H1 (cell line): Measurements from ENCODE around the gene OIP5. TPM values are rescaled to one million over a fixed set of nuclear protein-coding genes. Genes with fewer than 3 reads are reported as not detected.

Source experiments
- BCL11A ChIP-seq, 2 experiments: IDR thresholded peaks; one replicate each; pipeline ENCODE4 v1.6.1; 2011; ENCODE audit warnings: low read depth in 2 of 2, low read length in 2 of 2, mild to moderate bottlenecking in 2 of 2
- CBX8 ChIP-seq: fragments of 300-800, 300-1000 bp; sonication (generic); IDR thresholded peaks from 2 replicates; pipeline ENCODE4 v1.7.1; 2016; ENCODE audit warnings: low read depth, low read length, borderline replicate concordance
- GABPA ChIP-seq: IDR thresholded peaks from 2 replicates; pipeline ENCODE4 v1.6.1; 2011; ENCODE audit warnings: mild to moderate bottlenecking, low read length, moderate library complexity, borderline replicate concordance; ENCODE audit not compliant: insufficient read depth
- JUND ChIP-seq: IDR thresholded peaks from 2 replicates; pipeline ENCODE4 v1.6.1; 2011; ENCODE audit warnings: mild to moderate bottlenecking, improper control_type of control experiment, low read length
- MAX ChIP-seq: IDR thresholded peaks from 2 replicates; pipeline ENCODE4 v1.6.1; 2012; ENCODE audit warnings: inconsistent platforms
- POU5F1 ChIP-seq: IDR thresholded peaks from 2 replicates; pipeline ENCODE4 v1.6.1; 2011; ENCODE audit warnings: low read depth, mild to moderate bottlenecking, low read length, moderate library complexity
- RNF2 ChIP-seq: fragments of 200-900, 300-1000 bp; sonication (generic); IDR thresholded peaks from 2 replicates; pipeline ENCODE4 v1.7.1; 2016; ENCODE audit warnings: borderline replicate concordance, low read depth, mild to moderate bottlenecking, antibody characterized with exemption, low read length; ENCODE audit not compliant: poor library complexity, severe bottlenecking; ENCODE audit errors: missing control alignments
- SAP30 ChIP-seq: fragments of 300-600 bp; sonication (generic); IDR thresholded peaks from 2 replicates; pipeline ENCODE4 v1.7.1; 2012; ENCODE audit warnings: low read length, moderate library complexity, mild to moderate bottlenecking, inconsistent platforms; ENCODE audit not compliant: insufficient read depth, insufficient replicate concordance
- polyA plus RNA-seq, 7 experiments: library from polyadenylated mRNA; depleted of rRNA in 3 of 7; stranded (reverse) in 5 of 7; unstranded in 2 of 7; fragments of >200 nt in 5 of 7; fragments of 200-250 nt in 2 of 7; gene quantifications; 1 replicate in 5 of 7; 2 replicates in 1 of 7; 4 replicates in 1 of 7; pipeline versions ENCODE4 v1.2.1 to v1.2.3, GENCODE V29; 2011 to 2013; ENCODE audit warnings: missing spikeins in 2 of 7, mixed read lengths in 2 of 7
- total RNA-seq: library from RNA; stranded (reverse); fragmentation: NEBNext Ultra II Directional; extraction: Animal tissue kit (Norgen Biotek cat#: 25700); gene quantifications from 2 replicates; pipeline ENCODE4 v1.2.1, GENCODE V29; 2021

Gene OIP5
- total and polyA plus RNA-seq, 2 of the 8 experiments (the other 6 are each of a cell fraction or from before 2014, with no cell fraction given) = 34.8 to 44.5 TPM

- TF ChIP-seq SAP30 = no peak
- no peak for TF ChIP-seq POU5F1
- TF ChIP-seq RNF2 = no peak
- no peak for TF ChIP-seq BCL11A (IDR thresholded peaks at IDR 0.05; ENCODE audit: low read depth in 2 of 2, low read length in 2 of 2)
- no peak for TF ChIP-seq GABPA
- TF ChIP-seq CBX8 = no peak
- no peak for TF ChIP-seq JUND
- TF ChIP-seq MAX = no peak
These were observed 23.0 kb downstream of the OIP5 start (continued) for GRCh38 chr15:41309226-41309905.
